OCI-LY1 (cell line): Measurements from ENCODE around the gene SPACA9.

Experiments
- EZH2 ChIP-seq: fragments of 200-600 bp; sonication (generic), shearing (Covaris generic); IDR thresholded peaks from 2 replicates; pipeline ENCODE4 v1.8.0; 2017; ENCODE audit warnings: borderline replicate concordance, mixed run types, mild to moderate bottlenecking, antibody characterized with exemption, low read length, moderate library complexity, mixed read lengths
- TF ChIP-seq, protein P1 (sequence below): fragments of 200-600 bp; sonication (generic), shearing (Covaris generic); IDR thresholded peaks from 2 replicates; pipeline ENCODE4 v1.5.1; 2017; ENCODE audit warnings: mild to moderate bottlenecking, antibody characterized with exemption, low read length, moderate library complexity, mixed read lengths

DNA sequence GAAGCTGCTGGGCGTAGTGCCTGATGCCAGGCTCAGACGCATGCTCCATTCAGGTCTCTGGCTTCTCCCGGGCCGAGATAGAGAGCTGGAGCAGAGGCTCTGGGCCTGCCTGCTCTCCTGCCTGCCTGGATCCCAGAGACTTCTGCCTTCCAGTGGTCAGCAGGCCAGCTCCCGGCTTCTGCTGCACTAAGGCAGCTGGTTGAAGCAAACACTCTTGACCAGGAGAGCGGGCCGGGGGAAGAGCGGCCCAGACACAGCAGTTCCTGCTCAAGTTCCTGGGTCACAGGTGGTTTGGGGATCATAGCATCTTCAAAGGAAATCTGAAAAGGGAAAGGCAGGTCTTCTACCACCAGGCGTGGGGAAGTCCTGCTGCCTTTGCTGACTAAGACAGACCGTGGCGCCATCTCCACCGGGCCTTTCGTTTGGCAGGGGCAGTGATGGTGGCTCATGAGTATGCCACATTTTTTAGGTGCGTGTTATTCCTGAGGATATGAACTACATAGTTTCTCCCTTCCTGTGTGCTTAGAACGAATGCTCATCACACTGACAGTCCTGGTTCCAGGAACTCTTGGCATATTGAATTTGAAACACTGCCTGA, 31.7 kb upstream of the SPACA9 start:
- TF ChIP-seq, protein P1, sequence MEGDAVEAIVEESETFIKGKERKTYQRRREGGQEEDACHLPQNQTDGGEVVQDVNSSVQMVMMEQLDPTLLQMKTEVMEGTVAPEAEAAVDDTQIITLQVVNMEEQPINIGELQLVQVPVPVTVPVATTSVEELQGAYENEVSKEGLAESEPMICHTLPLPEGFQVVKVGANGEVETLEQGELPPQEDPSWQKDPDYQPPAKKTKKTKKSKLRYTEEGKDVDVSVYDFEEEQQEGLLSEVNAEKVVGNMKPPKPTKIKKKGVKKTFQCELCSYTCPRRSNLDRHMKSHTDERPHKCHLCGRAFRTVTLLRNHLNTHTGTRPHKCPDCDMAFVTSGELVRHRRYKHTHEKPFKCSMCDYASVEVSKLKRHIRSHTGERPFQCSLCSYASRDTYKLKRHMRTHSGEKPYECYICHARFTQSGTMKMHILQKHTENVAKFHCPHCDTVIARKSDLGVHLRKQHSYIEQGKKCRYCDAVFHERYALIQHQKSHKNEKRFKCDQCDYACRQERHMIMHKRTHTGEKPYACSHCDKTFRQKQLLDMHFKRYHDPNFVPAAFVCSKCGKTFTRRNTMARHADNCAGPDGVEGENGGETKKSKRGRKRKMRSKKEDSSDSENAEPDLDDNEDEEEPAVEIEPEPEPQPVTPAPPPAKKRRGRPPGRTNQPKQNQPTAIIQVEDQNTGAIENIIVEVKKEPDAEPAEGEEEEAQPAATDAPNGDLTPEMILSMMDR = no peak
- no peak for TF ChIP-seq EZH2
